ENCODE results near the gene IGF2BP3. TPM values are rescaled to one million over a fixed set of nuclear protein-coding genes. Genes with fewer than 3 reads are reported as not detected.

Gene IGF2BP3
- total RNA-seq, 1 donor from 2014 or later: 0.38 TPM

- intact Hi-C loops (cut with micrococcal nuclease): loop anchor here (10.0 kb wide), 1 partner anchor 83 kb away; the partner anchor contains the start of gene NUP42
- no peak for DNase-seq
- Histone ChIP-seq H3K9me3 (replicated peaks) (no peaks in the 10 kb centered on the region), H3K4me1 (peaks cover 18% of the 10 kb centered on the region), H3K36me3 (peaks cover 71% of the 10 kb centered on the region), H3K4me3 (no peak overlapping the region), H3K27ac (replicated peaks) (peak overlapping the region; percentile 16), H3K27me3 (ENCODE audit: low read depth) (no peaks in the 10 kb centered on the region)
- TF ChIP-seq, protein P1, sequence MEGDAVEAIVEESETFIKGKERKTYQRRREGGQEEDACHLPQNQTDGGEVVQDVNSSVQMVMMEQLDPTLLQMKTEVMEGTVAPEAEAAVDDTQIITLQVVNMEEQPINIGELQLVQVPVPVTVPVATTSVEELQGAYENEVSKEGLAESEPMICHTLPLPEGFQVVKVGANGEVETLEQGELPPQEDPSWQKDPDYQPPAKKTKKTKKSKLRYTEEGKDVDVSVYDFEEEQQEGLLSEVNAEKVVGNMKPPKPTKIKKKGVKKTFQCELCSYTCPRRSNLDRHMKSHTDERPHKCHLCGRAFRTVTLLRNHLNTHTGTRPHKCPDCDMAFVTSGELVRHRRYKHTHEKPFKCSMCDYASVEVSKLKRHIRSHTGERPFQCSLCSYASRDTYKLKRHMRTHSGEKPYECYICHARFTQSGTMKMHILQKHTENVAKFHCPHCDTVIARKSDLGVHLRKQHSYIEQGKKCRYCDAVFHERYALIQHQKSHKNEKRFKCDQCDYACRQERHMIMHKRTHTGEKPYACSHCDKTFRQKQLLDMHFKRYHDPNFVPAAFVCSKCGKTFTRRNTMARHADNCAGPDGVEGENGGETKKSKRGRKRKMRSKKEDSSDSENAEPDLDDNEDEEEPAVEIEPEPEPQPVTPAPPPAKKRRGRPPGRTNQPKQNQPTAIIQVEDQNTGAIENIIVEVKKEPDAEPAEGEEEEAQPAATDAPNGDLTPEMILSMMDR (IDR thresholded peaks at IDR 0.05; ENCODE audit: borderline replicate concordance): no peak
These were observed 202.1 kb downstream of the IGF2BP3 start for GRCh38 chr7:23268167-23268566.

GRCh38 chr7:23267357-23267756 lies 202.9 kb downstream of the IGF2BP3 start:
- Histone ChIP-seq H3K27ac (replicated peaks) (no peak overlapping the region), H3K4me1 (peaks cover 12% of the 10 kb centered on the region), H3K4me3 (no peak overlapping the region), H3K27me3 (ENCODE audit: low read depth) (no peaks in the 10 kb centered on the region), H3K36me3 (peaks cover 71% of the 10 kb centered on the region), H3K9me3 (replicated peaks) (no peaks in the 10 kb centered on the region)
- no peak for DNase-seq
- intact Hi-C loops (cut with micrococcal nuclease): loop anchor here (10.0 kb wide), 1 partner anchor 83 kb away; the partner anchor contains the start of gene NUP42
- TF ChIP-seq, protein P1 (IDR thresholded peaks at IDR 0.05; ENCODE audit: borderline replicate concordance): no peak

GRCh38 chr7:23266918-23267317 lies 203.4 kb downstream of the IGF2BP3 start:
- Histone ChIP-seq H3K36me3 (peaks cover 70% of the 10 kb centered on the region), H3K4me1 (peaks cover 12% of the 10 kb centered on the region), H3K27me3 (ENCODE audit: low read depth) (no peaks in the 10 kb centered on the region), H3K27ac (replicated peaks) (no peak overlapping the region), H3K4me3 (no peak overlapping the region), H3K9me3 (replicated peaks) (no peaks in the 10 kb centered on the region)
- intact Hi-C loops (cut with micrococcal nuclease): loop anchor here (10.0 kb wide), 1 partner anchor 82 kb away; the partner anchor contains the start of gene NUP42
- TF ChIP-seq, protein P1 (IDR thresholded peaks at IDR 0.05; ENCODE audit: borderline replicate concordance): no peak
- no peak for DNase-seq

DNA sequence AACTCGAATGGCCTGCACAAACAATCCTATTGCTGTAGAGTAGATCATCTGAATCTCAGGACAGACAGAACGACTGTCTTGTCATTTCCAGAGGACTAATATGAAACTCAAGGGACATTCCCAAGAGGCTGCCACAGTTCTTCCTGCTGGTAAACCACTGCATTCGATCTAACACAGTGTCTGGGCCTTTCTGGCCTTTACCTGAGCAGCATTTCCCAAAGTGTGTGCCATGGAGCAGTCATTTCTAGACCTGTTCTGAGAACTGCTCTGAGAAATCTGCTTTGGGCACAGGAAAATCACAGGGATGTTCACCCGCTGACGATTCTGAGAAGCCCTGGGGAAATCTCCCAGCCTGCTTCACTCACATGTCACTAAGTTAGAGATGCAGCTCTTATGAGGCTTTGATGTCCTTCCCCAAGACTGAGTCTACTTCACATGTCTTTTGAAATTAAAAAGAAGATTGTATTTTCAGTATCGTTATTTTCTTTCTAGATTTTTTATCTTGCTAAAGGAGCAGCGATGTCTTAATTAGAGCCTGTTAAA lies 205.3 kb downstream of the IGF2BP3 start:
- no peak for DNase-seq
- Histone ChIP-seq H3K27me3 (ENCODE audit: low read depth) (no peaks in the 10 kb centered on the region), H3K27ac (replicated peaks) (no peak overlapping the region), H3K36me3 (peaks cover 69% of the 10 kb centered on the region), H3K4me3 (no peak overlapping the region), H3K9me3 (replicated peaks) (no peaks in the 10 kb centered on the region), H3K4me1 (peaks cover 12% of the 10 kb centered on the region)
- intact Hi-C loops (cut with micrococcal nuclease): loop anchor here (10.0 kb wide), 1 partner anchor 80 kb away; the partner anchor contains the start of gene NUP42
- TF ChIP-seq, protein P1 (IDR thresholded peaks at IDR 0.05; ENCODE audit: borderline replicate concordance): no peak

GRCh38 chr7:23261843-23262452 lies 208.3 kb downstream of the IGF2BP3 start:
- no peak overlapping the region for H3K27ac ChIP-seq (replicated peaks)
- TF ChIP-seq, protein P1 (IDR thresholded peaks at IDR 0.05; ENCODE audit: borderline replicate concordance): peak; percentile 82
- no peaks in the 10 kb centered on the region for H3K9me3 ChIP-seq (replicated peaks)
- H3K4me1 ChIP-seq: no peaks in the 10 kb centered on the region
- no peaks in the 10 kb centered on the region for H3K27me3 ChIP-seq (ENCODE audit: low read depth)
- H3K36me3 ChIP-seq: peaks cover 81% of the 10 kb centered on the region
- intact Hi-C loops (cut with micrococcal nuclease): loop anchor here (10.0 kb wide), 1 partner anchor 77 kb away; the partner anchor contains the start of gene NUP42
- peak; percentile 30 for DNase-seq
- H3K4me3 ChIP-seq: no peak overlapping the region
